ENCODE results near the gene DOK6. TPM values are rescaled to one million over a fixed set of nuclear protein-coding genes. Genes with fewer than 3 reads are reported as not detected.

DOK6 gene
- total and polyA plus RNA-seq, 9 of the 15 experiments (the other 6 are each of a cell fraction or from before 2014, with no cell fraction given) = not detected

DNA sequence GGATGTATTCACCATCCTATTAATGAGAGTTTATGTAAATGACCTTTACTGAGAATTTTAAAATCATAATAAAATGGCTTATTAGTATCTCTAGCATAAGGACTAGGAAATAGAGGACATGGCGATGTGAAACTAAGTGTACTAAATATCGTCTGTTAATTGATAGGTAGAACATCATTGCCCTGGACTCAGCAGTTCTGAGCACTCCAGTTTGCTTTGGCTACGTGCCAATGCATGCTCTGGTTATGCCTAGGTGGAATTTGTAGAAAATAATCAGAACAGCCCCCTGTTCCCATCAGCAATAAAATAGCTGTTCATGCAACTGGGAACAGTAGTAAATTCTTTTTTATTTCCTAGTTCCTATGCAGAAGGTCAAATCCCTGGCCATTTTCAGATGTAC is 247.8 kb downstream of the DOK6 start:
- H3K4me2 ChIP-seq (ENCODE audit: insufficient read depth, low read length) = no peak overlapping the region
- 6% methylated on average over 2 of the region's 3 CpGs for WGBS (ENCODE audit: insufficient coverage, low coverage, missing lambda C conversion rate)
- intact Hi-C loops (cut with micrococcal nuclease) (no loop called here), in situ Hi-C loops (cut with MboI) (no loop called here)
- DNase-seq (ENCODE audit: extremely low read depth in 1 of 4, low spot score in 3 of 4) (no peak), ATAC-seq (no peak), FAIRE-seq (no peak)
- TF ChIP-seq, protein P1, sequence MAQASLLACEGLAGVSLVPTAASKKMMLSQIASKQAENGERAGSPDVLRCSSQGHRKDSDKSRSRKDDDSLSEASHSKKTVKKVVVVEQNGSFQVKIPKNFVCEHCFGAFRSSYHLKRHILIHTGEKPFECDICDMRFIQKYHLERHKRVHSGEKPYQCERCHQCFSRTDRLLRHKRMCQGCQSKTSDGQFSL (CRISPR knock-in tag; IDR thresholded peaks at IDR 0.05) = no peak
- TF ChIP-seq, protein P1 (tag; IDR thresholded peaks at IDR 0.05) = no peak
- TF ChIP-seq GTF2A2 (tag; IDR thresholded peaks at IDR 0.05) = no peak
- TF ChIP-seq PTRF (tag; IDR thresholded peaks at IDR 0.05) = no peak
- 0 out of 2 replicates have a peak, but pooled peaks have one; percentile 10 for TF ChIP-seq NFIC (IDR thresholded peaks at IDR 0.05)
- no peak for TF ChIP-seq GTF2F1 (IDR thresholded peaks at IDR 0.05; ENCODE audit: low read depth, low read length)
- H3K9me3 ChIP-seq (replicated peaks; ENCODE audit: control insufficient read depth, insufficient read depth, low read depth, low read length) = no peaks in the 10 kb centered on the region
- no peak overlapping the region for H3K4me3 ChIP-seq
- no peaks in the 10 kb centered on the region for H4K20me1 ChIP-seq (replicated peaks; ENCODE audit: control insufficient read depth, insufficient read depth, low read length)
- no peaks in the 10 kb centered on the region for H3K4me1 ChIP-seq (replicated peaks in 1 of 2; ENCODE audit: control insufficient read depth in 2 of 2, insufficient read depth in 2 of 2, low read length in 2 of 2)
- no peak overlapping the region for H3K27ac ChIP-seq (ENCODE audit: extremely low read depth, low read depth, low read length)
- H3K27me3 ChIP-seq (ENCODE audit: control insufficient read depth in 2 of 2, insufficient read depth in 2 of 2, low read length in 2 of 2) = no peaks in the 10 kb centered on the region
- H2AFZ ChIP-seq (ENCODE audit: low read depth, low read length) = no peak overlapping the region
- H3K9me1 ChIP-seq (ENCODE audit: control insufficient read depth, insufficient read depth, low read length) = no peaks in the 10 kb centered on the region
- ChIA-PET POLR2A (interaction anchor here (0.6 kb wide), 1 partner anchor 9 kb away, joined by 3 read pairs; no protein-coding TSS in a partner anchor), CTCF (ENCODE audit: low intra/inter-chr PET ratio) (no interaction called here)
- H3K36me3 ChIP-seq (ENCODE audit: control insufficient read depth, insufficient read depth, low read length) = no peaks in the 10 kb centered on the region
- no peaks in the 10 kb centered on the region for H3K79me2 ChIP-seq (ENCODE audit: control insufficient read depth, insufficient read depth, low read length)
- H3K9ac ChIP-seq (ENCODE audit: insufficient read depth in 1 of 2, low read depth in 2 of 2, low read length in 2 of 2) = no peak overlapping the region
- BruUV-seq (replicated peaks) = no TSS peak

GRCh38 chr18:69649684-69650083 is 249.0 kb downstream of the DOK6 start:
- no peak overlapping the region for H3K4me2 ChIP-seq (ENCODE audit: insufficient read depth, low read length)
- H3K9me1 ChIP-seq (ENCODE audit: control insufficient read depth, insufficient read depth, low read length) = no peaks in the 10 kb centered on the region
- in situ Hi-C loops (cut with MboI) = no loop called here
- no TSS peak for BruUV-seq (replicated peaks)
- FAIRE-seq = no peak
- H3K27ac ChIP-seq (ENCODE audit: extremely low read depth, low read depth, low read length) = no peak overlapping the region
- no peak for ATAC-seq
- intact Hi-C loops (cut with micrococcal nuclease) = no loop called here
- no peaks in the 10 kb centered on the region for H3K9me3 ChIP-seq (replicated peaks; ENCODE audit: control insufficient read depth, insufficient read depth, low read depth, low read length)
- H2AFZ ChIP-seq (ENCODE audit: low read depth, low read length) = no peak overlapping the region
- H3K36me3 ChIP-seq (ENCODE audit: control insufficient read depth, insufficient read depth, low read length) = no peaks in the 10 kb centered on the region
- no peak for DNase-seq (ENCODE audit: extremely low read depth in 1 of 4, low spot score in 3 of 4)
- no peaks in the 10 kb centered on the region for H3K79me2 ChIP-seq (ENCODE audit: control insufficient read depth, insufficient read depth, low read length)
- 8% methylated on average over 2 of the region's 2 CpGs for WGBS (ENCODE audit: insufficient coverage, low coverage, missing lambda C conversion rate)
- no peaks in the 10 kb centered on the region for H4K20me1 ChIP-seq (replicated peaks; ENCODE audit: control insufficient read depth, insufficient read depth, low read length)
- no peaks in the 10 kb centered on the region for H3K27me3 ChIP-seq (ENCODE audit: control insufficient read depth in 2 of 2, insufficient read depth in 2 of 2, low read length in 2 of 2)
- ChIA-PET CTCF (ENCODE audit: low intra/inter-chr PET ratio) (no interaction called here), POLR2A (no interaction called here)
- H3K4me1 ChIP-seq (replicated peaks in 1 of 2; ENCODE audit: control insufficient read depth in 2 of 2, insufficient read depth in 2 of 2, low read length in 2 of 2) = no peaks in the 10 kb centered on the region
- H3K4me3 ChIP-seq = no peak overlapping the region
- no peak for TF ChIP-seq CEBPG (CRISPR knock-in tag; IDR thresholded peaks at IDR 0.05)
- peak; percentile 47 to 86 for TF ChIP-seq CEBPG (tag; conservative IDR thresholded peaks at IDR 0.05 in 1 of 2, IDR thresholded peaks at IDR 0.05 in 1 of 2)
- TF ChIP-seq MED1 (CRISPR knock-in tag; IDR thresholded peaks at IDR 0.05; ENCODE audit: borderline replicate concordance) = no peak
- no peak for TF ChIP-seq DACH1 (IDR thresholded peaks at IDR 0.05; ENCODE audit: partially characterized antibody)
- no peak for TF ChIP-seq ZNF384 (IDR thresholded peaks at IDR 0.05; ENCODE audit: low read depth, low read length)
- TF ChIP-seq, protein P2, sequence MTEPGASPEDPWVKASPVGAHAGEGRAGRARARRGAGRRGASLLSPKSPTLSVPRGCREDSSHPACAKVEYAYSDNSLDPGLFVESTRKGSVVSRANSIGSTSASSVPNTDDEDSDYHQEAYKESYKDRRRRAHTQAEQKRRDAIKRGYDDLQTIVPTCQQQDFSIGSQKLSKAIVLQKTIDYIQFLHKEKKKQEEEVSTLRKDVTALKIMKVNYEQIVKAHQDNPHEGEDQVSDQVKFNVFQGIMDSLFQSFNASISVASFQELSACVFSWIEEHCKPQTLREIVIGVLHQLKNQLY (CRISPR knock-in tag; conservative IDR thresholded peaks at IDR 0.05) = no peak
- no peak for TF ChIP-seq SMAD1 (IDR thresholded peaks at IDR 0.05; ENCODE audit: low read depth, low read length, partially characterized antibody)
- TF ChIP-seq CEBPB (tag; IDR thresholded peaks at IDR 0.05) = peak; percentile 62
- no peak overlapping the region for H3K9ac ChIP-seq (ENCODE audit: insufficient read depth in 1 of 2, low read depth in 2 of 2, low read length in 2 of 2)
